Fibroblast of lung (primary cell): ENCODE measurements around the gene PTCH2. TPM values are rescaled to one million over a fixed set of nuclear protein-coding genes. Genes with fewer than 3 reads are reported as not detected.

Experiments used
- DNase-seq, 2 donors: peaks; one replicate each; pipeline versions ENCODE4 v3.0.0 to v3.0.0-alpha.2; 2010; ENCODE audit warnings: low read depth in 2 of 2
- H2AFZ ChIP-seq: 2 replicates; pipeline ENCODE4 v1.5.1; 2012; ENCODE audit warnings: low read length, control low read depth, inconsistent platforms
- H3K27ac ChIP-seq: 2 replicates; pipeline ENCODE4 v1.5.1; 2011; ENCODE audit warnings: low read length, control low read depth; ENCODE audit not compliant: insufficient read depth
- H3K27me3 ChIP-seq: 2 replicates; pipeline ENCODE4 v1.5.1; 2011; ENCODE audit warnings: mild to moderate bottlenecking, low read length; ENCODE audit not compliant: control insufficient read depth, insufficient read depth
- H3K36me3 ChIP-seq: 2 replicates; pipeline ENCODE4 v1.5.1; 2011; ENCODE audit warnings: low read length; ENCODE audit not compliant: control insufficient read depth, insufficient read depth
- H3K4me1 ChIP-seq: 2 replicates; pipeline ENCODE4 v1.5.1; 2011; ENCODE audit warnings: low read length; ENCODE audit not compliant: control insufficient read depth, insufficient read depth; ENCODE audit errors: extremely low read depth
- H3K4me2 ChIP-seq: 2 replicates; pipeline ENCODE4 v1.5.1; 2011; ENCODE audit warnings: low read length, control low read depth; ENCODE audit not compliant: insufficient read depth; ENCODE audit errors: extremely low read depth
- H3K4me3 ChIP-seq, 4 experiments: fragments of 200-600 bp in 1 of 4; sonication (generic) in 1 of 4; replicated peaks in 1 of 4; 2 replicates each; pipeline ENCODE4 v1.5.1; 2011 to 2016; ENCODE audit warnings: low read length in 4 of 4, low read depth in 3 of 4, mild to moderate bottlenecking in 3 of 4, control low read depth in 2 of 4, inconsistent platforms in 1 of 4, mixed read lengths in 1 of 4; ENCODE audit not compliant: insufficient read depth in 1 of 4; ENCODE audit errors: control extremely low read depth in 1 of 4
- H3K79me2 ChIP-seq: 2 replicates; pipeline ENCODE4 v1.5.1; 2012; ENCODE audit warnings: mild to moderate bottlenecking, low read length, inconsistent platforms; ENCODE audit not compliant: control insufficient read depth, insufficient read depth
- H3K9ac ChIP-seq: 2 replicates; pipeline ENCODE4 v1.5.1; 2011; ENCODE audit warnings: mild to moderate bottlenecking, low read length, control low read depth; ENCODE audit not compliant: insufficient read depth
- H3K9me3 ChIP-seq: 2 replicates; pipeline ENCODE4 v1.5.1; 2012; ENCODE audit warnings: low read depth, low read length; ENCODE audit not compliant: control insufficient read depth, insufficient read depth
- H4K20me1 ChIP-seq: 2 replicates; pipeline ENCODE4 v1.5.1; 2011; ENCODE audit warnings: low read length; ENCODE audit not compliant: control insufficient read depth, insufficient read depth; ENCODE audit errors: extremely low read depth
- EZH2 ChIP-seq: IDR thresholded peaks from 2 replicates; pipeline ENCODE4 v1.5.1; 2012; ENCODE audit warnings: low read length, control low read depth, mild to moderate bottlenecking; ENCODE audit errors: missing control alignments
- polyA plus RNA-seq, 2 donors: library from polyadenylated mRNA; depleted of rRNA in 1 of 2; stranded (reverse) in 1 of 2; unstranded in 1 of 2; fragments of >200 nt; gene quantifications; 2 replicates each; pipeline ENCODE4 v1.2.1, GENCODE V29; 2011 to 2012; ENCODE audit warnings: missing spikeins in 1 of 2
- total RNA-seq: library from RNA; depleted of rRNA; stranded (reverse); fragments of >200 nt; gene quantifications from 2 replicates; pipeline ENCODE4 v1.2.1, GENCODE V29; 2014
- TF ChIP-seq, protein P1 (sequence below), 2 donors: IDR thresholded peaks in 1 of 2; conservative IDR thresholded peaks in 1 of 2; 1 replicate in 1 of 2; 2 replicates in 1 of 2; pipeline ENCODE4 v1.5.1; 2011 to 2012; ENCODE audit warnings: low read length in 2 of 2, control low read depth in 1 of 2, inconsistent platforms in 1 of 2, low read depth in 1 of 2, mild to moderate bottlenecking in 1 of 2

The PTCH2 gene
- total and polyA plus RNA-seq, 2 donors (not counting 1 experiment from before 2014, with no cell fraction given) = 0.15 to 0.50 TPM

GRCh38 chr1:44787506-44787905 is 55.5 kb downstream of the PTCH2 start:
- no peak for DNase-seq
- H2AFZ ChIP-seq = no peak overlapping the region

DNA sequence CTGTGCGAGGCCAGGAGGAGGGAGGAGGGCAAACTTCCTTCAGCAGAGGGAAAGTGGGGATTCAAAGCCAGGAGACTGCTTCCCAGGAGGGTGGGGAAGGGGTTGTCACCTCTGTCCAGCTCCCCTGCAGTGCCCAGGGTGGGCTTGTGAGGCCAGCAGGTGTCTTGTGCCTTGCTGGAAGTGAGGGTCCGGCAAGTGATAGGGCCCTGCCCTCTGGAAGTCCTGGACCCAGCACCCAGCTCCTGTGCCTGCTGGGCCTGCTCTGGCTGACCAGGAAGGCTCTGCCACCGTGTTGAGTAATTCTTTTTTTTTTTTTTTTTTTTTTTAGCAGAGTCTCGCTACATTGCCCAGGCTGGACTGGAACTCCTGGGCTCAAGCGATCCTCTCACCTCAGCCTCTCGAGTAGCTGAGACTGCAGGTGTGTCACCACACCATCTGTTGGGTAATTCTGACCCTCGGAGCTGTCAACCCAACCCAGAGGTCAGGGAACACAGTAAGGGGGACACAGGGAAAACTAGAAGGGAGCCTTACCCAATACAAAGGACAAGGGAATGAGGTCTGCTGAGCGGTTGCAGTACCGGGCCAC is 56.1 kb downstream of the PTCH2 start:
- TF ChIP-seq, protein P1, sequence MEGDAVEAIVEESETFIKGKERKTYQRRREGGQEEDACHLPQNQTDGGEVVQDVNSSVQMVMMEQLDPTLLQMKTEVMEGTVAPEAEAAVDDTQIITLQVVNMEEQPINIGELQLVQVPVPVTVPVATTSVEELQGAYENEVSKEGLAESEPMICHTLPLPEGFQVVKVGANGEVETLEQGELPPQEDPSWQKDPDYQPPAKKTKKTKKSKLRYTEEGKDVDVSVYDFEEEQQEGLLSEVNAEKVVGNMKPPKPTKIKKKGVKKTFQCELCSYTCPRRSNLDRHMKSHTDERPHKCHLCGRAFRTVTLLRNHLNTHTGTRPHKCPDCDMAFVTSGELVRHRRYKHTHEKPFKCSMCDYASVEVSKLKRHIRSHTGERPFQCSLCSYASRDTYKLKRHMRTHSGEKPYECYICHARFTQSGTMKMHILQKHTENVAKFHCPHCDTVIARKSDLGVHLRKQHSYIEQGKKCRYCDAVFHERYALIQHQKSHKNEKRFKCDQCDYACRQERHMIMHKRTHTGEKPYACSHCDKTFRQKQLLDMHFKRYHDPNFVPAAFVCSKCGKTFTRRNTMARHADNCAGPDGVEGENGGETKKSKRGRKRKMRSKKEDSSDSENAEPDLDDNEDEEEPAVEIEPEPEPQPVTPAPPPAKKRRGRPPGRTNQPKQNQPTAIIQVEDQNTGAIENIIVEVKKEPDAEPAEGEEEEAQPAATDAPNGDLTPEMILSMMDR (conservative IDR thresholded peaks at IDR 0.05 in 1 of 2, IDR thresholded peaks at IDR 0.05 in 1 of 2; ENCODE audit: low read depth in 1 of 2, low read length in 2 of 2) = no peak
- no peak for TF ChIP-seq EZH2
- Histone ChIP-seq H3K36me3 (no peaks in the 10 kb centered on the region), H3K4me2 (peak overlapping the region; percentile 25), H3K79me2 (no peaks in the 10 kb centered on the region), H3K9me3 (no peaks in the 10 kb centered on the region), H2AFZ (no peak overlapping the region), H3K9ac (no peak overlapping the region), H3K27me3 (no peaks in the 10 kb centered on the region), H3K4me3 (no peak overlapping the region), H3K27ac (no peak overlapping the region), H4K20me1 (no peaks in the 10 kb centered on the region), H3K4me1 (peaks cover 8% of the 10 kb centered on the region)
- DNase-seq = no peak

More at GRCh38 chr1:44787506-44787905, 55.5 kb downstream of the PTCH2 start:
- H4K20me1 ChIP-seq = no peaks in the 10 kb centered on the region
- no peak overlapping the region for H3K9ac ChIP-seq
- no peaks in the 10 kb centered on the region for H3K36me3 ChIP-seq
- H3K9me3 ChIP-seq = no peaks in the 10 kb centered on the region
- H3K4me2 ChIP-seq = no peak overlapping the region
- H3K79me2 ChIP-seq = no peaks in the 10 kb centered on the region
- H3K4me1 ChIP-seq = peaks cover 8% of the 10 kb centered on the region
- no peak overlapping the region for H3K4me3 ChIP-seq
- no peaks in the 10 kb centered on the region for H3K27me3 ChIP-seq
- no peak overlapping the region for H3K27ac ChIP-seq
- no peak for TF ChIP-seq EZH2
- TF ChIP-seq, protein P1 (conservative IDR thresholded peaks at IDR 0.05 in 1 of 2, IDR thresholded peaks at IDR 0.05 in 1 of 2; ENCODE audit: low read depth in 1 of 2, low read length in 2 of 2) = no peak

- Histone ChIP-seq H2AFZ (peak overlapping the region; percentile 43), H3K9ac (peak overlapping the region; percentile 40), H3K4me2 (peak overlapping the region; percentile 89), H3K4me3 (peak overlapping the region in 3 of 4 experiments; percentile 26 to 50 (median 43)), H3K27me3 (no peaks in the 10 kb centered on the region), H4K20me1 (no peaks in the 10 kb centered on the region), H3K4me1 (peaks cover 8% of the 10 kb centered on the region), H3K27ac (no peak overlapping the region), H3K79me2 (no peaks in the 10 kb centered on the region), H3K9me3 (no peaks in the 10 kb centered on the region), H3K36me3 (peaks cover 1% of the 10 kb centered on the region)
- TF ChIP-seq, protein P1 (conservative IDR thresholded peaks at IDR 0.05 in 1 of 2, IDR thresholded peaks at IDR 0.05 in 1 of 2; ENCODE audit: low read depth in 1 of 2, low read length in 2 of 2) = peak; percentile 96 to 99
- no peak for TF ChIP-seq EZH2
- DNase-seq = peak; percentile 50 to 68
Observed at GRCh38 chr1:44786138-44786840, 56.8 kb downstream of the PTCH2 start.
